ENCODE measurements around the gene PICK1. TPM values are rescaled to one million over a fixed set of nuclear protein-coding genes. Genes with fewer than 3 reads are reported as not detected.

Gene PICK1
- total and polyA plus RNA-seq, 2 donors from 2014 or later, result 28.4 to 43.4 TPM

- Histone ChIP-seq H3K4me1 (ENCODE audit: control insufficient read depth in 2 of 3, insufficient read depth in 2 of 3, low read depth in 1 of 3, low read length in 3 of 3) (peaks cover 0 to 13% (median 0%) of the 10 kb centered on the region in 3 donors), H3K27me3 (ENCODE audit: control insufficient read depth, insufficient read depth, low read length) (no peaks in the 10 kb centered on the region), H3K36me3 (ENCODE audit: control insufficient read depth in 2 of 3, insufficient read depth in 3 of 3, low read length in 3 of 3) (no peaks in the 10 kb centered on the region), H3K4me3 (ENCODE audit: low read length in 3 of 3) (no peak overlapping the region), H3K9ac (ENCODE audit: low read length in 3 of 3) (no peak overlapping the region), H3K9me3 (ENCODE audit: control insufficient read depth in 2 of 3, insufficient read depth in 1 of 3, low read length in 3 of 3) (no peaks in the 10 kb centered on the region), H3K27ac (ENCODE audit: low read depth in 2 of 2, low read length in 2 of 2) (no peak overlapping the region)
- TF ChIP-seq, protein P1, sequence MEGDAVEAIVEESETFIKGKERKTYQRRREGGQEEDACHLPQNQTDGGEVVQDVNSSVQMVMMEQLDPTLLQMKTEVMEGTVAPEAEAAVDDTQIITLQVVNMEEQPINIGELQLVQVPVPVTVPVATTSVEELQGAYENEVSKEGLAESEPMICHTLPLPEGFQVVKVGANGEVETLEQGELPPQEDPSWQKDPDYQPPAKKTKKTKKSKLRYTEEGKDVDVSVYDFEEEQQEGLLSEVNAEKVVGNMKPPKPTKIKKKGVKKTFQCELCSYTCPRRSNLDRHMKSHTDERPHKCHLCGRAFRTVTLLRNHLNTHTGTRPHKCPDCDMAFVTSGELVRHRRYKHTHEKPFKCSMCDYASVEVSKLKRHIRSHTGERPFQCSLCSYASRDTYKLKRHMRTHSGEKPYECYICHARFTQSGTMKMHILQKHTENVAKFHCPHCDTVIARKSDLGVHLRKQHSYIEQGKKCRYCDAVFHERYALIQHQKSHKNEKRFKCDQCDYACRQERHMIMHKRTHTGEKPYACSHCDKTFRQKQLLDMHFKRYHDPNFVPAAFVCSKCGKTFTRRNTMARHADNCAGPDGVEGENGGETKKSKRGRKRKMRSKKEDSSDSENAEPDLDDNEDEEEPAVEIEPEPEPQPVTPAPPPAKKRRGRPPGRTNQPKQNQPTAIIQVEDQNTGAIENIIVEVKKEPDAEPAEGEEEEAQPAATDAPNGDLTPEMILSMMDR (IDR thresholded peaks at IDR 0.05; ENCODE audit: borderline replicate concordance, extremely low read depth, insufficient read depth), result no peak
- FAIRE-seq (no peak), DNase-seq (no peak)
- intact Hi-C loops (cut with DNase I), result no loop called here
These were observed 18.8 kb upstream of the PICK1 start for GRCh38 chr22:38038426-38038825.

DNA sequence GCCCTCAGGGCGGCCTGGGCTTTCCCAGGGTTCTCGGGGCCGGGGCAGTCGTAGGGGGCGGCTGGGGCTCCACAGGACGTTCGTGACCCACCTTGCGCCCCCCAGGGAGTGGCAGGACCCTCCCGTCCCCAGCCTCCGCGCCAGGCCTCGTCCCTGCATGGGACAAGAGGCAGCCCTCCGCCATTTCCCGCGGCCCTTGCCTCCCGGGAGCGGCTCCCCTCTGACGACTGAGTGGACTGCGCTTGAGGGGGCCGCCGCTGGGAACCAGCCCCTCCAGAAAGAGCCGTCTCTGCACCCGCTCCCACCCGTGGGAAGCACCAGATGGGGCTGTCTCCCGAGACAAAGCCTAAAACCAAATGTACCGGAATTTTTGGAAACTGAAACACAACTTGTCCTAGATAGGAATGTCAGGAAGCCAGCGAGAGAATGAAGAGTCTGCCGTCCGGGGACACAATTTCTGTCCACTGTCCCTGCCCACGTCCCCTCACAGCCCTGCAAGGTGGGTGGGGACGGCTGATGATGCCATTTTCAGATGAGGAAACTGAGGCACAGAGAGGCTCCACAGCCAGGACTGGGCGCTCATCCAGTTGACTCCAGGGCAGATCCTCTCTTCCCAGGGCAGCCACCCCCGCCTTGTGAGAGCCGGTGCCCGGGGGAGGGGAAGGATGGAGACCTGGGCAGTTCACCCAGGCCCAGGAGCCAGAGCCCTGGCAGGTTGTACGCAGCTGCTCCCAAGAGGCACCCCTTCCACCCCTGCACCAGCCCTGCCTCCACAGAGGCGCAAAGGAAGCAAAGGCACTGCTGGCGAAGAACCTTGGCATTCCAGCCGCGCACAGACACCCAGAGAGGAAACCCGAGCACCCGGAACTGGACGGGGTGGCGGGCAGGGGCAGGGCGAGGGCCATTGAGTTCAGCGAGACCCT, 18.1 kb upstream of the PICK1 start:
- Histone ChIP-seq H3K4me3 (ENCODE audit: low read length in 3 of 3) (no peak overlapping the region), H3K27me3 (ENCODE audit: control insufficient read depth, insufficient read depth, low read length) (no peaks in the 10 kb centered on the region), H3K9me3 (ENCODE audit: control insufficient read depth in 2 of 3, insufficient read depth in 1 of 3, low read length in 3 of 3) (no peaks in the 10 kb centered on the region), H3K9ac (ENCODE audit: low read length in 3 of 3) (no peak overlapping the region), H3K4me1 (ENCODE audit: control insufficient read depth in 2 of 3, insufficient read depth in 2 of 3, low read depth in 1 of 3, low read length in 3 of 3) (peaks cover 0 to 6% (median 0%) of the 10 kb centered on the region in 3 donors), H3K27ac (ENCODE audit: low read depth in 2 of 2, low read length in 2 of 2) (no peak overlapping the region), H3K36me3 (ENCODE audit: control insufficient read depth in 2 of 3, insufficient read depth in 3 of 3, low read length in 3 of 3) (no peaks in the 10 kb centered on the region)
- TF ChIP-seq, protein P1 (IDR thresholded peaks at IDR 0.05; ENCODE audit: borderline replicate concordance, extremely low read depth, insufficient read depth), result no peak
- intact Hi-C loops (cut with DNase I), result no loop called here
- DNase-seq (peak in 3 of 5 donors; percentile 58 to 65 (median 60)), FAIRE-seq (no peak)

DNA sequence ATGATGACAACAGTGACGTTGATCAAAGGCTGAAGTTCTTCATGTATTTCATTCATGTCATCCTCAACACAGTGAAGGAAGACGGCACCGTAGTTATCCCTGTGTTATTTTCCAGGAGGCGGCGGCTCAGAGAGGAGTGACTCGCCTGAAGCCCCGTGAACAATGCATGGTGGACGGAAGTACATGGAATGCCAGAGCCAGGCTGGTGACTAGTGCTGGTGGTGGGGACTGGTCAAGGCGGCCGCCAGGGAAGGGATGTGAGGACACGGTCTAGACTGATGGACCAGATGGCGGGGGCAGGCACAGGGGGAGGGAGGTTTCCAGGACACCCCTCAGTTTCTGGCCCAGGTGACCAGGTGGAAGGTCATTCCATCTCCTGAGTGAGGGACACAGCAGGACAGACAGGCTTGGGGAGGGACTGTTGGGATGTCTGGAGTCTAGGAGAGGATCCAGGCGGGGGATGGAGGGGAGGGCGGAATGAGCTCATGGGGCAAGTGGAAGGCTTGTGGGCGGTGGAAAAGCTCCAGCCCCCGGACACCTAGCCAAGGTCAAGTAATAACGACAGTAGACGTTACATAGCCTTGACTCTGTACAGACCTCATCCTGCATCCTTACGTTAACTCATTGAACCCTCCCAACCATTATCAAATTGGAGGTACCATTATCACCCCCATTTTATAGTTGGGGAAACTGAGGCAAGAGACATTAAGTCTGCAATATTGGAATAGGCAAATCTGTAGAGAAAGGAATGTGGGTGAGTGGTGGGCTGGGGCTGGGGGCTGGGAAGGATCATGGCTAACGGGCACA, 16.0 kb upstream of the PICK1 start:
- Histone ChIP-seq H3K27me3 (ENCODE audit: control insufficient read depth, insufficient read depth, low read length) (no peaks in the 10 kb centered on the region), H3K36me3 (ENCODE audit: control insufficient read depth in 2 of 3, insufficient read depth in 3 of 3, low read length in 3 of 3) (no peaks in the 10 kb centered on the region), H3K27ac (ENCODE audit: low read depth in 2 of 2, low read length in 2 of 2) (no peak overlapping the region), H3K4me3 (ENCODE audit: low read length in 3 of 3) (no peak overlapping the region), H3K9me3 (ENCODE audit: control insufficient read depth in 2 of 3, insufficient read depth in 1 of 3, low read length in 3 of 3) (no peaks in the 10 kb centered on the region), H3K9ac (ENCODE audit: low read length in 3 of 3) (no peak overlapping the region), H3K4me1 (ENCODE audit: control insufficient read depth in 2 of 3, insufficient read depth in 2 of 3, low read depth in 1 of 3, low read length in 3 of 3) (peaks cover 0 to 2% (median 0%) of the 10 kb centered on the region in 3 donors)
- no peak for DNase-seq
- TF ChIP-seq, protein P1 (IDR thresholded peaks at IDR 0.05; ENCODE audit: borderline replicate concordance, extremely low read depth, insufficient read depth), result no peak
- intact Hi-C loops (cut with DNase I), result no loop called here
- no peak for FAIRE-seq
